HG02763 (cell line): ENCODE results near the gene PSMD8.
"Not testable (repeated sequence)": the region's sequence is repeated elsewhere in the genome, so short reads cannot be mapped to it uniquely, and the experiment has no call there.

ENCODE experiments used
- ATAC-seq: cut with Tn5 transposase; IDR thresholded peaks from one replicate; pipeline ENCODE4 v1.9.1; 2021; ENCODE audit warnings: mild to moderate bottlenecking, moderate library complexity; ENCODE audit not compliant: unreplicated experiment

PSMD8 gene

DNA sequence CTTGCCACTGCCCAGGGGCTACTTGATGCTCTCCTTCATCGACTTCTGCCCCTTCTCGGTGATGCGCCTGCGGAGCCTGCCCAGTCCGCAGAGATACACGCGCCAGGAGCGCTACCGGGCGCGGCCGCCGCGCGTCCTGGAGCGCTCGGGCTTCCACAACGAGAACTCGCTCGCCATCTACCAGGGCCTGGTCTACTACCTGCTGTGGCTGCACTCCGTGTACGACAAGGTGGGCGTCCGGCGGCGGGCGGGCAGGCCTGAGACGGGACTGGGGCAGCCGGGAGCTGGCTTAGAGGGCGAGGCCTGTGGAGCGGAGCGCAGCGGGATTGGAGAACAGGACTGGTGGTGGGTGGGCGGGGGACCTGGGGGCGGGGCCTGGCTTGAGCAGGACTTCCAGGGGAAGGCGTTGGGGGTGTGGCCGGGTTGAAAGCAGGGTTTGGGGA, 12.7 kb upstream of the PSMD8 start:
- ATAC-seq = no peak

DNA sequence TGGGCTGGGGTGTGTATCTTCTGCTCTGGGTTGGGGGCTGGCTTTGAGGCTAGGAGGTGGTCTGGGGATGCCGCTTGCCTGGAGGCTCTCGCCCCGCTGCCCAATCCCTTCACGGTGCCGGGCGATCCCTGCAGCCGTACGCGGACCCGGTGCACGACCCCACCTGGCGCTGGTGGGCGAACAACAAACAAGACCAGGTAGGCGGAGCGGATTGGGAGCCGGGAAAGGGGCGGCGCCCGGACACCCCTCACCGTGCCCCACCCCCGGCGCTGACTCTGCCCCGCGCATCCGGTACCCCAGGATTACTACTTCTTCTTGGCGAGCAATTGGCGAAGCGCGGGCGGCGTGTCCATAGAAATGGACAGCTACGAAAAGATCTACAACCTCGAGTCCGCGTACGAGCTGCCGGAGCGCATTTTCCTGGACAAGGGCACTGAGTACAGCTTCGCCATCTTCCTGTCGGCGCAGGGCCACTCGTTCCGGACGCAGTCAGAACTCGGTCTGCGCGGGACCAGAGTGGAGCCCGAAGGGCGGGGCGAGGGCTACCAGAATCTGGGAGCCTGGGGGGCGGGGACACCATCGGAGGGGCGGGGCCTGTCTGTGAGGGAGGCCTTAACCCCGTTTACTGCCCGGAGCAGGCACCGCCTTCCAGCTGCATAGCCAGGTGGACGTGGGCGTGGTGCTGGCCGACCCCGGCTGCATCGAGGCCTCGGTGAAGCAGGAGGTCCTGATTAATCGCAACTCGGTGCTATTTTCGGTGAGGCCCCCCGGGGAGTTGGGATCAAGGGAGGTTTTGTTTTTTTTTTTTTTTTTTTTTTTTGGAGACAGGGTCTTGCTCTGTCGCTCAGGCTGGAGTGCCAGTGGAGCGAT, 12.1 kb upstream of the PSMD8 start:
- ATAC-seq = no peak

DNA sequence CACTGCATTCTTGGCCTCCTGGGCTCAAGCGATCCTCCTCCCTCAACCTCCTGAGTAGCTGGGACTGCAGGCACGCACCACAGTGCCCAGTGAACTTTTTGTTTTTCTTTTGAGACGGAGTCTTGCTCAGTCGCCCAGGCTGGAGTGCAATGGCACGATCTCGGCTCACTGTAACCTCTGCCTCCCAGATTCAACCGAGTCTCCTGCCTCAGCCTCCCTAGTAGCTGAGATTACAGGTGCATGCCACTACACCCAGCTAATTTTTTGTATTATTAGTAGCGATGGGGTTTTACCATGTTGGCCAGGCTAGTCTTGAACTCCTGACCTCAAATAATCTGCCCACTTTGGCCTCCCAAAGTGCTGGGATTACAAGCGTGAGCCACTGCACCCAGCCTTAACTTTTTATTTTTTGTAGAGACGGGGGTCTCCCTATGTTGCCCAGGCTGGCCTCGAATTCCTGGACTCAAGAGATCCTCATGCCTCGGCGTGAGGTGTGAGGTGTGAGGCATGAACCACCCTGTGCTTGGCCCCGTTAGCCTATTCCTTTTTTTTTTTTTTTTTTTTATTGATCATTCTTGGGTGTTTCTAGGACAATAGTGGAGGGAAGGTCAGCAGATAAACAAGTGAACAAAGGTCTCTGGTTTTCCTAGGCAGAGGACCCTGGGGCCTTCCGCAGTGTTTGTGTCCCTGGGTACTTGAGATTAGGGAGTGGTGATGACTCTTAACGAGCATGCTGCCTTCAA, 11.3 kb upstream of the PSMD8 start:
- ATAC-seq = not testable (repeated sequence)

DNA sequence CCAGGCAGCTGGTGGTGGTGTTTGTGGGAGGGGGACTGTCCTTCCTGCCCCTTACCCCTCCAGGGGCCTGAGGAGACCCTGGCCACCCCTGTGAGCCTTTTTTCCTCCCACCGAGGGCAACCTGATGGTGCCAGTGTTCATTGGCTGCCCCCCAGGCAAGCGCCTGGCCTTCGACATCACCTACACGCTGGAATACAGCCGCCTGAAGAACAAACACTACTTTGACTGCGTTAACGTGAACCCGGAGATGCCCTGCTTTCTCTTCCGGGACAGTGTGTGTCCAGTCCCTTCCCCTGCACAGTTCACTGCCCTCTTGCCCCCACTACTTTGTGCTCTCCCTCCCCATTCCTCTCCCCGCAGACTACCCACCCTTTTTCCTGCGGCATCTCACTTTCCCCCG, 7.3 kb upstream of the PSMD8 start:
- no peak for ATAC-seq

DNA sequence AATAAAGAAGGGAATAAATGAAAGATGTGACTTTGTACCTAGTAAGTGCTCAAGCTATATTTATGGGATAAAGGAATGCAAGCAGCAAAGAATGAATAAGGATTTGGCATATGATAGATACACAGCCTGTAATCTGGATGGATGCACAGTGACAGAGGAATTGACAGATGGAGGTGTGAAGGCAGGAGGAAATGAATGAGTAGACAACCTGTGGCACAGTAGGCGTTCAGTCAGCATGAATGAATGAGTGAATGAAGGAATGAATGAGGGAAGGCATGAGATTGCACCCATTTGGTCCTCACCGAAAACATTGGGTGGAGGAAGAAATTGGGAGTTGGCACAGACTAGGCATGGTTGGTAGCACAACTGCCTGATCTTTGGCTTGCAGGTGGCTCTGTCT, 4.8 kb upstream of the PSMD8 start:
- ATAC-seq = no peak

DNA sequence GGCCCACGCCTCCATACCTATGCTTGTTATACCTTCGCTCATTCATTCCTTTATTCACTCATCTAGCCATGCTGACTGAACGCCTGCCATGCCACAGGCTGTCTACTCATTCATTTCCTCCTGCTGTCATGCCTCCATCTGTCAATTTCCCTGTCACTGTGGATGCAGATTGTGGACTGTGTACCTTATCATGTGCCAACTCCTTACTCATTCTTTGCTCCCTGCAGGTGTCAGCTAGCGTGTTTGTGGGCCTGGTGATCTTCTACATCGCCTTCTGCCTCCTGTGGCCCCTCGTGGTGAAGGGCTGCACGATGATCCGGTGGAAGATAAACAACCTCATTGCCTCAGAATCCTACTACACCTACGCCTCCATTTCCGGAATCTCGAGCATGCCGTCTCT, 4.1 kb upstream of the PSMD8 start:
- no peak for ATAC-seq

DNA sequence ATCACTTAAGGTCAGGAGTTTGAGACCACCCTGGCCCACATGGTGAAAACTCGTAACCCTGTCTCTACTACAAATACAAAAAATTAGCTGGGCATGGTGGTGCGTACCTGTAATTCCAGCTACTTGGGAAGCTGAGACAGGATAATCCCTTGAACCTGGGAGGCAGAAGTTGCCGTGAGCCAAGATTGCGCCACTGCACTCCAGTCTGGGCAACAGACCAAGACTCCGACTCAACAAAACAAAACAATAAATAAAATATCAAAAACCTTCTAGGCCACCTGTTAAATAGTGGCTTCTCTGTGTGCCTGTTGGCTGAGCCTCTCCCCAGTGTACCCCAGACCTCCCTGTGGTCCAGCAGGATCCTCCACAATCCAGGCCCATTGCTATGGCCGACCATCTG, 3.3 kb upstream of the PSMD8 start:
- no peak for ATAC-seq

DNA sequence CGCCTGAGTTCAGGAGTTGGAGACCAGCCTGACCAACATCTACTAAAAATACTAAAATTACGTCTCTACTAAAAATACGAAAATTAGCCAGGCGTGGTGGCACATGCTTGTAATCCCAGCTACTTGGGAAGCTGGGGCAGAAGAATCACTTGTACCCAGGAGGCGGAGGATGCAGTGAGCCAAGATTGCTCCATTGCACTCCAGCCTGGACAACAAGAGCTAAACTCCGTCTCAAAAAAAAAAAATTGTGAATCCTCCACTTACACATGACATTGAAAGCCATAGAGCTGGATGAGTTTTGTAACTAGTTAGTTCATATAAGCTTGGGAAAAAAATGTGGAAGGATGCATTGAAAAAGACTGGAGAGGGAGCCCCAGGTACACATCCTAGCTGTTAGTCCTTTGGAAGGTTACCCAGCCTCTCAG, 452 bp upstream of the PSMD8 start:
- ATAC-seq = no peak

DNA sequence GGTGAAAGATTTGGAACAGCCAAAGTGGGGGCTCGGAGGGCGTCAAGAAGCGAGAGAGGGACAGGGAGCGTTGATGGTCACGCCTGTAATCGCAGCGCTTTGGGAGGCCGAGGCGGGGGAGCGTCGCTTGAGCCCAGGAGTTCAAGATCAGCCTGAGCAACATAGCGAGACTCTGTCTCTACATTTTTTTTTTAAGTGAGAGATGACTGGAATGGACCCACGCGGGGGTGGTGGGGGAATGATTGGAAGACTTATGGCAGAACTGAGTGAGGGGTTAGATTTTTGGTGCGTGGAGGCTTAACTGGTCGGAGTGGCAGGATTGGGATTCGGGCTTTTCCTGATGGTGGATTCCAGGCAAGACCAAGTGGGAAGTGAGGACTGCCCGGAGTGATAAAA, 725 bp downstream of the PSMD8 start:
- ATAC-seq = no peak

DNA sequence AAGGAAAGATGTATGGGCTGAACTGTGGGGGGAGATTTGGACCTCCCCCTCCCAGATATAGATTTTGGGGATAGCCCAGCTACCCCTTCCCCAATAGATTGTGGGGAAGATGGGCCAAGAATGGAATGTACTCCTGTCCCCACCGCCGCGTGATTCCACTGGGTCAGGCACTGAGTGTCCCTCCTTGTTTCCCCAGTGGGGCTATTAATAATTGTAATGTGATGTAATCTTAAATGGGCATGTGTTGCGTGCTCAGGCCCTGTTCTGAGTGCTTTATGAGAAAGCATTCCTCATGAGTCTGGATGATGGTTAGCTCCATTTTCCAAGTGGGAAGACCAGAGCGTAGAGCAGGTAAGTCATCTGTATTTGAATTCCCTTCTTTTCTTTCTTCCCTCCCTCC, 1.4 kb downstream of the PSMD8 start:
- ATAC-seq = no peak

DNA sequence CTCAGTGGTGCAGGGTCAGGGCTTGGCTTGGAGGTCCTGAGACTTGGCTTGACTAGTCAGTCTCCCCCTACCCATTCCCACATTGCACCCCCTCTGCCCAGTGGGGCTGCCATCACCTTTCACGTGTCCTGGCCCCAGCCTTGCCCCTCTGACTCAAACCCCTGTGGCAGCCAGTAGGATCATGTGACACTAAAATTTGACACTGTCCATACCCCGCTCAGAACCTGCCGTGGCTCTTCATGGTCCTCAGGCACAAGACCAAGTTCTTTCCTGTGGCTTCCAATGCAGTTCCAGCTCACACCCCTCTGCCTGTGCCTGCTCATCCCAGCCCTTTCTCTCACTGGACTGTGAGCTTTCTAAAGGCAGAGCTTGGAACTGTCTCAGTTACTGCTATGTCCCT, 2.2 kb downstream of the PSMD8 start:
- ATAC-seq = no peak

DNA sequence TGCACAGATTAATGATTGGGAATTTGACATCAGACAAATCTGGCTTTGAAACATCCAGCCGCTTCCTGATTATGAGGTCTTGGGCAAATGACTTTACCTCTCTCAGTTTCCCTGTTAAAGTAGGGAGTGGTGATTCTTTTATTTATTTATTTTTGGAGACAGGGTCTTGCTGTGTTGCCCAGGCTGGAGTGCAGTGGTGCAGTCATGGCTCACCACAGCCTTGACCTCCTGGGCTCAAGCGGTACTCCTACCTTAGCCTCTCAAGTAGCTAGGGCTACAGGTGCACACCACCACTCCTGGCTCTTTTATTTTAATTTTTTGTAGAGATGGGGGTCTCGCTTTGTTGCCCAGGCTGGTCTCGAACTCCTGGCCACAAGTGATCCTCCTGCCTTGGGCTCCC, 2.7 kb downstream of the PSMD8 start:
- ATAC-seq = no peak

DNA sequence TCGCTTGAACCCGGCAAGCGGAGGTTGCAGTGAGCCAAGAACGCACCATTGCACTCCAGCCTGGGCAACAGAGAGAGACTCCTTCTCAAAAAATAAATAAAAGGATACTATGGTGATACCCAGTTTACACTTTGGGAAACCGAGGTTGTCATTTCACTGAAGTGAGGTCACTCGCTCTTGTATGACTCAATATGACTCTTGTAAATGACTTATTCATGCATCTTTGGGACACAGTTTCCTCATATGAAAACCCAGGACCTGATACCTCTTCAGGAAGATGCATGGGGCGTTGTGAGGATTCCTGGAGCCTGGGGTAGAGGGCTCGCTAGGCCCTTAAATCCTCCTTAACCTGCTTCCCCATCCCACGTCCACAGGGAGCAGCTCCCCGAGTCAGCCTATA, 4.5 kb downstream of the PSMD8 start:
- ATAC-seq = no peak

DNA sequence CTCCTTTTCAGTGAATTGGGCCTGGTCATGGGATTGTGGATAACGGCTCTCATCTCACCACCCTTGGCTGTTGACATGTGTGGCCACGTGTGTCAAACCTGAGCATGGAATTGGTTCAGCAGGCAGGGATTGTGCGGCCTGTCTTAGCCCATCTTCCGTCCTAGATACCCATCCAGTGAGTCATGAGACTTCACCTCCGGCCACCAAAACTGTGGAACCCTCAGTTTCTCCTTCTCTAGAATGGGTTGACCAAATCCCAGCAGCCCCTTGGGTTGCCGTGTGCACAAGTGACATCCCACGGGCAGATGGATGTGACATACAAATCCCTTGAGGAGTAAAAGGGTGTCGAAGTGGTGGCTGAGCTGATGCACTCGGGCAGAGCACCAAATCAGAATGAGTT, 6.8 kb downstream of the PSMD8 start:
- ATAC-seq = no peak

DNA sequence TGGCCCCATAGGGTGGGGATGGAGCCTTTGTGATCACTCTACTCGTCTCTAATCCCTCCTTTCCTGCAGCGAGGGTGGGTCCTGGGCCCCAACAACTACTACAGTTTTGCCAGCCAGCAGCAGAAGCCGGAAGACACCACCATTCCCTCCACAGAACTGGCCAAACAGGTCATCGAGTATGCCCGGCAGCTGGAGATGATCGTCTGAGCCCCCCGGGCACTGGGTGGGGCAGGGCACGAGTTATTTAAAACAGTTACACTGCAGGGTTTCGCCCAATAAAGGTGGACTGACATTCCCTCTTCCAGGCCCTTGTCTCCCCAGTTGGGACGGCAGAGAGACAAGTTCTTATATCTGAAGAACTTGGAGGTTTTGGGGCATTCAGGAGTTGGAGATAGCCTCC, 8.8 kb downstream of the PSMD8 start:
- no peak for ATAC-seq

DNA sequence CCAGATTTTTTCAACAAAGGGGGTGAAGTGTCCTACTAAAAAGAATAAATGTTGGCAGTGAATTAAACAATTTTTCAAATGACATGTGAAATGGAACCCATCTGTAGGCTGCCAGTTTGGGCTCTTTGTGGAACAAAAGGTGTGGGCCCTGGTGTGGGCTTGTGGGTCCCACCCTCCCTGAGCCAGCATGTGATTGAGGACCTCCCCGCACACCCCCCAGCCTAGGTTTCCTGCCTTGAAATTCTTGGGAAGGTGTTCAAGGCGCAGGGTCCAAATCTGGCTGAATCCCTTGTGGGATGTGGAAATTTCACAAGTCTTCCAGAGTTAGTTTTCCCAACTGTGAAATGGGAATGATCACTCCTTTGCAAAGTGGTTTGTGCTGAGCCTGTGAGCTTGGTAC, 9.4 kb downstream of the PSMD8 start:
- ATAC-seq = no peak

DNA sequence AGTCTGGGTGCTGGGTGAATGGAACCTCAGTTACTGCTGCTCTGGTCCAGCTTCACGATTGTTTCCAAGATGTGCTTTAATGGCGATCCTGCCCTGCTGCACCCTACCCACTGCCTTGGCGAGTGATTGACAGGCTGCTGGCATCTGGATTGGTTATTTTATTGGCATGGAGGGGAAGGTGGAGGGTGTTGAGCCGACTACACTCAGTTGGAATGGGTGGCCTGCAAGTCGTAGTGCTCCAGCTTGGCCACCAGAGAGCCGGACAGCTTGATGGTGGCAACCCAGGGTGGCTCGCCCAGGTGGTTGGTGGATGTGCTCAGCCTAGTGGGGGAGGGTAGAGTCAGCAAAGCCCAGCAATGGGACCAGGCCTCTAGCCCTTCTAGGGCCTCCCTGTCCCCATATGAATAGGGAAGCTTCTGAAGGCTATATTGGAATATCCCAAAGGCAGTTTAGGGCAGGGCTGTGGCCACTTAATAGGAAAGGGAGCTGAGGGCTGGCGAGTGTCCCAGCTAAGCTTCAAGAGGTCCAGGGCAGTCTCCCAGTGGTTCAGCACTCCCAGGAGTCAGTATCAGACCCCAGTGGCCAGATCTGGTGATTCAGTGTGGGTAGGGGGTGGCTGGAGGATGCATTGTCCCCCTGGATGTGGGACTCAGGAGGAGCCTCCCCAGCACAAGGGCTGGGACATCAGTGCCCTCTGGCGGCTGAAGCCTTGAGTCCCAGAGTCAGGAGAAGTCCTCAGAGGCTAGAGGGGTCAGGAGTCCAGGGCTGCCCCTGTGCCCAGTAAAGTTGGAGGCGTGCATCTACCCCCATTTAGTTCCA, 10.0 kb downstream of the PSMD8 start:
- no peak for ATAC-seq

DNA sequence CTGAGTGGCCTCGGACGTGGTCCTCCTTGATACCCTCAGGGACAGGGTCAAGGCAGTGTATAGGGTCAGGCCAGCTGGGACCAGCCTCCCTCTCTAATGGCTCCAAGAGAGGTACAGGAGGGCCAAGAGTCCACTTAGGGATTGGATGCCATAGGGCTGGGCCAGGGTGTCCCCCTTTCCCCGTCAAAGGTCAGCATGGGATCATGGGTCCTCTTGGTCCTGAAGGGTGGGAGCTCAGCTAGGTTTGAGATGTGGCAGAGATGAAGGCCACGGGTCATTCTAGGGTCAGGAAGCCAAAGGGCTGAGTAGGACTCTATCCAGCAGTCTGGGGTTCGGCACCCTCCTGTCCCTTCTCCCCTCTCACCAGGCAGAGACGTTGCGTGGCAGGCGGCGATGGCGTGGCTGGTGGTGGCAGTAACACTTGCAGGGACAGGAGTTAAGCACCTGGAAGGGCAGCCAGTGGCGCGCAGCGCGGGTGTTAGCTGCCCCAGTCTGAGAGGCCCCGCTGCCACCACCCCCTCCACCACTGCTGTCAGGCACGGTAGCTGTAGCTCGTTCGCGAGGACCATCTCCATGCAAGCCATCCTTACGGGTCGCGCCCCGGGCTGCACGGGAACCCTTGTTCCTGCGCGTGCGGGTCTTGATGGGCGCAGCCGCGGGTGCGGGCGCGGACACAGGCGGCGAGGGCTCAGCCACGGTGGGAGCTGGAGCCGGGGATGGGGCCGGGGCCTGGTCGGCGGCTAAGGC, 10.9 kb downstream of the PSMD8 start:
- ATAC-seq = no peak

DNA sequence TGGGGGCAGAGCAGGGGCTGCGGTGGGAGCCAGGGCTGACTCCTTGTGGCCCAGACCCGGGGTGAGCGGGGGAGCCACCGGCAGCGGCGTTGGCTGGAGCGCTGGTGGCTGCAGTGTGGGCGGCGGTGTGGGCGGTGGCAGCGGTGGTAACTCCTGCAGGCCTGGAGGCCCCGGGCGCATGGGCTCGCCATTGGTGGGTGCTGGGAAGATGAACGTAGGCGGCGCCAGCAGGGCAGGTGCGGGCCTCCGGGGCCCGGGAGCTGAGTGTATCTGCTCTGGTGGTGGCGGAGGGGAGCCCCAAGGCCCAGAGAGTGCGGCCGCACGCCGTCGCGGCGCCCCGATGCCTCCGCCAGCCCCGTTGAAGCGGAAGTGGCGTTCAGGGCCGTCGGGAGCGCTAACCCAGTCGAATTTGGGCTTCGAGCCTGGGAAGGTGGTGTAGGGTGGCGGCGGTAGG, 11.5 kb downstream of the PSMD8 start:
- no peak for ATAC-seq

DNA sequence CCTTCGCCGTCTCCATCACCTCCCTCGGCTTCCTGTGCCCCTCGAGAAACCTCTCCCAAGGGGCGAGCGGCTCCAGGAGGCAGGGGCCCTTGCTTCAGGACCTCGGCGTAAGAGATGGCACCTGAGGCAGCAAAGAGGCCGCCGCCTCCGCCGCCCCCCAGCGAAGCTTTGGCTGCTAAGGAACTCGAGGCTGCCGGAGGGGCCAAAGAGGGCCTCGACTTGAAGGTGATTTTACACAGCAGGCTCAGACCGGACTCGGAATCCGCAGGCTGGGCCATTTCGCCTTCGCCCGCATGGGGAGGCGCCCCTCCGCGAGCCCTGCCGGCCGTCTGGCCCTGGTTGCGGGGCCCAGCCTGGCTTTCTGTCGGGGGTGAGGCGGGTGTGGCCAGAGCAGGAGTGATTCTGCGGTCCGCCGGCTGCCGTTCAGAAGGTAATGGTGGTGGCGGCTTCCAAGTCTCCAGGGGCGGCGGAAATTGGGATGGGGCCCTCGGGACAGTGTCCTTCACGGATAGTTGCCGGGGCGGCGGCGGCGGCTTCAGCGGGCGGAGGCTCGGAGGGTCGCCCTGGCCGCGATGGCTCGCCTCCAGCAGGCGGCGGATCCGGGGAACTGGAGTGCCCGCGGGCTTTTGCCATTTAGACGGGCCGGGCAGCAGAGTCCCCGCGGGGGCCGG, 12.1 kb downstream of the PSMD8 start:
- ATAC-seq = no peak
